ENCODE measurements around the gene PHF2.

Gene PHF2

DNA sequence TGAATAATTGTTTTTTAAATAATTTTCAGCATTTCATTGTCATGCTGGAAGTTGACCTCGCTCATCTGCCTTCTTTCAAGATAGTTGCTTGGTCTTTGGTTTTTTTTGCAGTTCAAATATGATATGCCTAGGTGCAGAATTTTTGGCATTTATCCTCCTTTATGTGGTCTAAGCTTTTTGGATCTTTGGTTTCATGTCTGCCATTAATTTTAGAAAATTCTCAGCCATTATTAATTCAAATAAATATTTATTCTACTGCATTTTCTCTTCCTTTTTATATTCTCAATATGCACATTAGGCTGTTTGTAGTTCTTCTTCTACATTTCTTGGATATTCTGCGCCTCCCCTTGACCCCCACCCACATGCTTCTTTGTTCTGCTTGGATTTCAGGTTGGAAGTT lies 63.6 kb downstream of the PHF2 start:
- H3K9me3 Mint-ChIP-seq = peaks cover 5% of the 10 kb centered on the region
- no peak overlapping the region for H3K4me3 Mint-ChIP-seq
- no peak overlapping the region for H3K27ac Mint-ChIP-seq
- peaks cover 51% of the 10 kb centered on the region for H3K36me3 Mint-ChIP-seq
- no peaks in the 10 kb centered on the region for H3K4me1 Mint-ChIP-seq
- H3K27me3 Mint-ChIP-seq = no peaks in the 10 kb centered on the region

DNA sequence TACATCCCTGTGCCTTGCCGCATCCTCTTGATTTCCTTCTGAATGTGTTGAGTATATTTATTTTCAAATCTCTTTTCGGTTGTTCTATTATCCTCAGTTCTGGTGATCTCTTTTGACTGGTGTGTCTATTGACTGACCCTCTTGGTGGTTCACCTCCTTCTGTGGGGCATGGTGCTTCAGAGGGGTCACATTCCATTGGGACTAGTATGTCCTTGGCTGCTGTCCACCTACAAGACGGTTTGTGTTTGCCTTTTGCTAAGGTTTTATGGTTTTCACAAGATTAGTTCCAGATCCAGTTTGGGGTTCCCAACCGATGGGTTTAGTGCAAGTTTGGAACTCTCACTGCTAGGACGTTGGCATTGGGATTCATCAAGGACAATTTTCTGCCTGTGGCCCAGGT lies 66.6 kb downstream of the PHF2 start:
- no peaks in the 10 kb centered on the region for H3K4me1 Mint-ChIP-seq
- H3K27ac Mint-ChIP-seq = no peak overlapping the region
- no peaks in the 10 kb centered on the region for H3K9me3 Mint-ChIP-seq
- no peaks in the 10 kb centered on the region for H3K27me3 Mint-ChIP-seq
- peaks cover 25% of the 10 kb centered on the region for H3K36me3 Mint-ChIP-seq
- no peak overlapping the region for H3K4me3 Mint-ChIP-seq

DNA sequence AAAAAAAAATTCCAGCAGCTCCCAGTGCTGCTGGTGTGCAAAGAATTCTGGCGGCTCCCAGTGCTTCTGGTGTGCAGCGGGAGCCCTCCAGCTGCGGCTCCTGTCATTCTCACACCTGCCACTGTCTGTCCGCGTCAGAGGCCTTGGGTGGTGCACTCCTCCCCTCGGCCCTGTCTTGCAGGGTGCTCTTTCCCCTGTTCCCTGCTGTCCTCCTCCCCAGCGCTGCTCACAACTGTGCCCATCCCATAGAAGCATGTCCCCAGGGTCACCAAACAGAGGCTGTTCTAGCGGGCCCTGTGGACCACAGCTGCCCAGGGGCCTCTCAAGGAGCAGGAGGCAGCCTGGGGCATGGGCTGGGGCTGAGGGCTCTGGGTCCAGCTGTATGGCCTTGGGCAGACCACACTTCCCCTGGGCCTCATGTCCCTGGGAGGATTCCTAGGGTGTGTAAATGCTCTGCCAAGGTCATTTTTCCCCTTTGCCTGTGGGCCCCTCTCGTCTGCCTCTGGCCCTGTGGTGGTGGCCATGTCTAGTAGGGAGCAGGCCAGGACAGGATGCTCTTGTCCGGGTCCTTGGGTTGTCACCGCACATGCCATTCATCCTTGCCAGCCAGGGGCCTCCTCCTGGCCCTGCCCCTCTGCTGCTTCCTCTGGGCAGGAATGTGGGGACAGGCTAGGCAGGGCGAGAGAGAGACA lies 68.2 kb downstream of the PHF2 start:
- no peak overlapping the region for H3K27ac Mint-ChIP-seq
- no peaks in the 10 kb centered on the region for H3K9me3 Mint-ChIP-seq
- no peaks in the 10 kb centered on the region for H3K27me3 Mint-ChIP-seq
- no peaks in the 10 kb centered on the region for H3K4me1 Mint-ChIP-seq
- no peak overlapping the region for H3K4me3 Mint-ChIP-seq
- H3K36me3 Mint-ChIP-seq = peaks cover 20% of the 10 kb centered on the region

DNA sequence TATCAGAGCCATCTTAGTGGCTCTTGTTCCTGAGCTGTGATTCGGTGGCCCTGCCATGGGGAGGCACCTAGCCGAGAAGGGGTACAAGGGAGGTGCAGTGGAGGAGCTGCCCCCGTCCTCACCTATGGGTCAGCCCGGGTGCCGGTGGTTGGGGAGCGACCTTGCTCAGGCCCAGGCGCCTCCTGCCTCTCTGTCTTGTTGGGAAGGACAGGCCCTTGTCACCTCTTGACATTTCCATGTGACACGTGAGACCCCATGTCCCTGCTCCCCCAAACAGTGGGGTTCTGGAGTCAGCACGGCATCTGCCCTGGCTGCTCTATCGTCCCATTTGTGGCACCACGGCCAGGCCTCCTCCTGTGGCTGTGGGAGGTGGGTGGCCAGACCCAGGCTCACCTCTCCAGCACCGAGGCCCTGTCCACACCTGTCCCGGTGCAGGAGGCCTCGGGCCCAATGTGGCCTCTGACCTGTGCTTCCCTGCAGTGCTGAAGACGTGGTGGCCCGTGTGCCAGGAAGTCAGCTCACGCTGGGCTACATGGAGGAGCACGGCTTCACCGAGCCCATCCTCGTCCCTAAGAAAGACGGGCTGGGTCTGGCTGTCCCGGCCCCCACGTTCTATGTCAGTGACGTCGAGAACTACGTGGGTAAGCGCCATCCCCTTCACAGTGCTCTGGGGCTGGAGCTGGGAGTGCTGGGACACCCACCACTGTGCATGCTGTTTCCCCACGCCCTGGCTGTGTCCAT lies 68.9 kb downstream of the PHF2 start:
- no peaks in the 10 kb centered on the region for H3K9me3 Mint-ChIP-seq
- H3K4me3 Mint-ChIP-seq = no peak overlapping the region
- H3K27ac Mint-ChIP-seq = no peak overlapping the region
- H3K36me3 Mint-ChIP-seq = peaks cover 18% of the 10 kb centered on the region
- H3K4me1 Mint-ChIP-seq = no peaks in the 10 kb centered on the region
- no peaks in the 10 kb centered on the region for H3K27me3 Mint-ChIP-seq

DNA sequence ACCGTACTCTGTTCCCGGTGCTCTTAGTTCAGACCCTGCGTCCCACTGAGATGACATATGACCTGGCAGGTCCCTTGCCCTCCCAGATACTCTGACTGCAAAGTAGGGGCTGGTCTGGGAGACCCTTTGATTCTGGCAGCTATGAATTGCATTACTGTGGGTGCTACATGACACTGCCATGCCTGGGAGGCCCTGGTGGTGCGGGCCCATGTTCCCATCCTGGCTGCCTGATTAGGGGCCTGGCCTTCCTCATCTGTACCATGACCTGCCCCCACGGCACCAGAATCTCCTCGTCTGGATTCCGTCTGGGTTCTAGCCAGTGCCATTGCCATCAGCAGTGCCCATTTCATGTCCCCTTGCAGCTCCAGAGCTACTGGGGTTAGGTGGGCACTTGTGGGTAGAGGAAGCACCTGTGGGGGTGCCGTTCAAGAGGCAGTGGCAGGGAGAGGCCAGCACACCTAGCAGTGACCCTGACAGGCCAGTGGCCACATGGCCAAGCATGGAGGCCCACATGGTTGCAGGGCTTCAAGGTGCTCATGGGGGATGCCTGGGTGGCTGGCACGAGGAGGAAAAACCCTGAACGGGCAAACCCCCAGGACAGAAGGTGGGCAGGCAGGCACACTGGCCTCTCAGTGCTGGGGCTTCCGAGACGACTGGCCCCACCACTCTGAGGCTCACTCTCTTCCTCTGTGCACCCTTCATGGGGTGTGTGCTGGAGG lies 69.7 kb downstream of the PHF2 start:
- H3K4me3 Mint-ChIP-seq = no peak overlapping the region
- no peaks in the 10 kb centered on the region for H3K9me3 Mint-ChIP-seq
- H3K27ac Mint-ChIP-seq = no peak overlapping the region
- H3K36me3 Mint-ChIP-seq = peaks cover 14% of the 10 kb centered on the region
- no peaks in the 10 kb centered on the region for H3K27me3 Mint-ChIP-seq
- H3K4me1 Mint-ChIP-seq = no peaks in the 10 kb centered on the region

DNA sequence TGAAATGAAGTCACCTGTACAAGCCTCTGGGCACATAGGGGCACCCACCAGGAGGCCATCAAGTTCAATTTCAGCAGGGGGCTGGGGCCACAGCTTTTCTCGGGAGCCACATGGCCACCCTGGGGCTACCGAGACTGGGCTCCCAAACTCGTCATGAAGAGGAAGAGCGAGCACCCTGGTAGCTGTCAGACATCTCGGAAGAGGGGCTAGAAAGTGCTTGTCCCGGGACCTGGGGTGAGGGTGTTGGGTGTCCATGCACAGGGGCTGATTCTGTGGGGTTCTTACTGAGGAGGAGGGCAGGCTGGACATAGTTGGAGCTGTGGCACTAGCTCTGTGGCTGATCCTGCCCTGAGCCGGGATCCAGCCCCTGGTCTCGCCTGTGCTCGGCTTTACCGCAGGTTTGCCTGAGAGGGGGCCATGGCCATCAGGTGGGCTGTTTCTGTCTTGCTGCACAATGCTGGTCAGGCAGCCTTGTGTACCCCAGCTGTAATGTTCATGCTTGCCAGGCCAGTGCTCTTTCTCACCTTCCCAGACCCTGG lies 70.3 kb downstream of the PHF2 start:
- H3K4me1 Mint-ChIP-seq = no peaks in the 10 kb centered on the region
- H3K27me3 Mint-ChIP-seq = no peaks in the 10 kb centered on the region
- H3K36me3 Mint-ChIP-seq = peaks cover 12% of the 10 kb centered on the region
- no peak overlapping the region for H3K27ac Mint-ChIP-seq
- no peaks in the 10 kb centered on the region for H3K9me3 Mint-ChIP-seq
- H3K4me3 Mint-ChIP-seq = no peak overlapping the region

DNA sequence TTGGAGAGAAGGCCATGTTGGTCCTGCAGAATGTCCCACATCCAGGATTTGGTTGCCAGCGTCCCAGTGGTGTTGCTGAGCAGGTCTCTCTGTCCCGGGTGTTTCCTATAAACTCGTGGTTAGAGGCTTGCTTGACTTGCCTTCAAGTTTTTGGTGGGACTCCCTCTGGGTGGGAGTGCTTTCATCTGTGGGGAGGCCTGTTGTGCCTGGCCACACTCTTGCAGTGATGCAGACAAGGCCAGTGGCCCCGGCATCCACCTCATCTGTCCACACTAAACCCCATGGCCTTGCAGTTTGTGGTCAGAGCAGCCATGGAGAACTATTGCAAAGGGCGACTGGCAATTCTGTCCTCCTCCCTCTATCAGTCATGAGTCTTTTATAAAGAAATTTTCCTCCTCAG lies 71.8 kb downstream of the PHF2 start:
- Mint-ChIP-seq H3K9me3 (no peaks in the 10 kb centered on the region), H3K27ac (no peak overlapping the region), H3K4me1 (no peaks in the 10 kb centered on the region), H3K36me3 (peaks cover 6% of the 10 kb centered on the region), H3K4me3 (no peak overlapping the region), H3K27me3 (no peaks in the 10 kb centered on the region)

DNA sequence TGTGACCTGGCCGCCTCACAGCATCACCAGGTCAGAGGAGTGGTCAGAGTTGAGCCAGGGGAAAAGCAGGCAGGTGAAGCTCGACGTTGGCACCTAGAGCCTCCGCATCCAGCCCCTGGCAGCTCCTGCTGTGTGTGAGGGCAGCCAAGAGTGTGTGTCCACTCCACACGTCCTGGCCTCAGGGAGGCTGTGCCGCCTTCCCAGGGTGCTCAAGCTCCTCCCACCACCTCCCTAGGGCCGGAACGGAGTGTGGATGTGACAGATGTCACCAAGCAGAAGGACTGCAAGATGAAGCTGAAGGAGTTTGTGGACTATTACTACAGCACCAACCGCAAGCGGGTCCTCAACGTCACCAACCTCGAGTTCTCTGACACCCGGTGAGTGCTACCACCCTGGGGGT lies 72.5 kb downstream of the PHF2 start:
- Mint-ChIP-seq H3K4me1 (no peaks in the 10 kb centered on the region), H3K27me3 (no peaks in the 10 kb centered on the region), H3K9me3 (no peaks in the 10 kb centered on the region), H3K4me3 (no peak overlapping the region), H3K36me3 (peaks cover 4% of the 10 kb centered on the region), H3K27ac (no peak overlapping the region)

DNA sequence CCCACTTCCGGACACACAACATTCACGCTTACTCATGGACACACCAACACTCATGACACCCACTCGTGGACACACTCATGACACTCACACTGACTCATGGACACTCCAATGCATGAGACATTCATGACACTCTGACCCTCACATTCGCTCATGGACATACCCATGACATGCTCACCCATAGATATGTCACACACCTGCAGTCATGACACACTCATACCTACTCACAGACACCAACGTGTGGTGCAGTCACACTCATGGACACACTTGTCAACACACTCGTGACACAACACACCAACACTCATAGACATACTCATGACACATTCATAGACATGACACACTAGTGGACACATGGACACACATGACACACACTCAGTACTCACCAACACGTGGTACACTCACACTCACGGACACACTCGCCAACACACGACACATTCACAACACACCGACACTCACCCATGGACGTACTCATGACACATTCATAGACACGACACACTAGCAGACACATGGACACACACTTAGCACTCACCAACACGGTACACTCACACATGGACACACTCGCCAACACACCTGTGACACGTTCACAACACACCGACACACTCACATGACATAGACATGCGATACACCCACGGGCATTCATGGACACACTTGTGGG lies 73.4 kb downstream of the PHF2 start:
- Mint-ChIP-seq H3K9me3 (no peaks in the 10 kb centered on the region), H3K4me1 (no peaks in the 10 kb centered on the region), H3K4me3 (no peak overlapping the region), H3K36me3 (peaks cover 2% of the 10 kb centered on the region), H3K27ac (no peak overlapping the region), H3K27me3 (no peaks in the 10 kb centered on the region)

DNA sequence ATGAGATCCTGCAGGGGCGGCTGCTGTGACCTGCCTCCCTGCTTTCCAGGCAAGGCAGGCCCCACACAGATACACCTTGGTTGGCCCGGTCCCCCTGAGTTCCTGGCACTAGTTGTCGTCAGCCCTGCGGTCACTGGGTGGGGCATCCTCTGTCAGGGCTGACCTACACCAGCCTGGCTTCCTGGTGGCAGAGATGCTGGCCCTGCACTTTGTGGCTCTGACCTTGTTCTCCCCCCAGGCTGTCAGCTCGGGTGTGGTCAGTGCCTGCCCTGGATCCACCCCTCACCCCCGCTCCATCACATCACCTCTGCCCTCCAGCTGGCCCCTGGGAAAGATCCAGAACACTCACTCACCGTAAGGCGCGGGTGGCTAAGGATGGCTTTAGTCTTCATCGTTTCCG lies 74.1 kb downstream of the PHF2 start:
- Mint-ChIP-seq H3K4me3 (no peak overlapping the region), H3K27me3 (no peaks in the 10 kb centered on the region), H3K36me3 (peaks cover 2% of the 10 kb centered on the region), H3K27ac (no peak overlapping the region), H3K4me1 (no peaks in the 10 kb centered on the region), H3K9me3 (no peaks in the 10 kb centered on the region)

DNA sequence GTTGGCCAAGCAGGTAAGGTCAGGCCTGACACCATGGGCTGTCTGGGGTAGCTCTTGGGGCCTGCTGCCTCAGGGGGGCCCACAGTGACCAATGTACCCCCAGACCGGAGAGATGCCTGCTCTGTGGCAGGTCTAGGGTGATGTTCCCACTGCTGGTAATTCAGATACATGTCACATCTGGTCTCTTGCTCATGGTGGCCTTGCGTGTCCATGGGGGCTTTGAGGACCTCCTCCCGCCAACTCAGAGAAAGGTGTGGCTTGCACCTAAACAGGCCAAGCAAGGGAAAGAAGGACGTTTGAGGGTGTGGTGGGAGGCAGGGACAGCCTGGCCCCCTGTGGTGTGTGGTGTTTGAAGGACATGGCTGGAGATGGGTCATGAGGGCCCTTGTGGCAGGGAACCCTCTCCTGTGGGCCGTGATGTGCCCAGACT lies 75.2 kb downstream of the PHF2 start:
- Mint-ChIP-seq H3K36me3 (peaks cover 2% of the 10 kb centered on the region), H3K27me3 (no peaks in the 10 kb centered on the region), H3K4me3 (no peak overlapping the region), H3K4me1 (no peaks in the 10 kb centered on the region), H3K27ac (no peak overlapping the region), H3K9me3 (no peaks in the 10 kb centered on the region)

DNA sequence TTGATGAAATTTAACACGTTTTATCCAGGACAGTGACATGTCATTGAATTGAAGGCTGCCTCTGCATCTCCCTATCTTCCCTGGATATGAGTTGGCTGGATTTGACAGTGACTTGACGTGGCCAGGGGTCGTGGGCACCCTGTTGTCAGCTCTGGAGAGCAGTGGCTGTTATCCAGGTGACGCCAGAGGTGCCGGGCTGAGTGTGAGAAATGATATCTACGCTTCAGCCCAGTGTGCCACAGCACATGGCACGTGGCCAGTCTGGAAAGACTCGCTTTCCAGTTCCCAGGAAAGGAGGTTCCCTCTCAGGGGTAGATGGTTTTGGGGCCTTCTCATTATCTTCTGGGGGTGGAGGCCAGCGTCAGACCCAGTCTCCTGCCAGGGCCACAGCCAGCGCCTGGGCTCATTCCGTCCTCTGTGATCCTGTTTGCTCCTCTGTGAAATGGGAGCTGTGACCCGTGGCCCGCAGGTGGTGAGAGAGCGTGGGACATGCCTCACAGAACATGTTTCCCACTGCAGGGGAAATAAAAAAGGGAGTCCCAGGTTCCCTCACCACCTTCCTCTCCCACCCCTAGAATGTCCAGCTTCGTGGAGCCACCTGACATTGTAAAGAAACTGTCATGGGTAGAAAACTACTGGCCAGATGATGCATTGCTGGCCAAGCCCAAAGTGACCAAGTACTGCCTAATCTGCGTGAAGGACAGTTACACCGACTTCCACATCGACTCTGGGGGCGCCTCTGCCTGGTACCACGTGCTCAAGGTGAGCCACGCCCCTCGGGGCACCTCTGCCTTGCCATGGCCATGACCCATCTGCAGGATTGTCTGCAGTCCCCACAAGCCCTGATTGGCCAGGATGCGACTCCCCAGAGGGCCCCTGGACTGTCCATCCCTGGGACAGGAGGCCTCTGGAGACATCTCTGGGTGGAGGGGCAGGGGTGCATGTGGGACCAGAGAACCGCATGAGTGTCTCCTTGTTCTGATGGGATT lies 76.5 kb downstream of the PHF2 start:
- Mint-ChIP-seq H3K4me1 (no peaks in the 10 kb centered on the region), H3K27me3 (no peaks in the 10 kb centered on the region), H3K4me3 (no peak overlapping the region), H3K36me3 (peaks cover 2% of the 10 kb centered on the region), H3K27ac (peak overlapping the region; percentile 79), H3K9me3 (no peaks in the 10 kb centered on the region)

DNA sequence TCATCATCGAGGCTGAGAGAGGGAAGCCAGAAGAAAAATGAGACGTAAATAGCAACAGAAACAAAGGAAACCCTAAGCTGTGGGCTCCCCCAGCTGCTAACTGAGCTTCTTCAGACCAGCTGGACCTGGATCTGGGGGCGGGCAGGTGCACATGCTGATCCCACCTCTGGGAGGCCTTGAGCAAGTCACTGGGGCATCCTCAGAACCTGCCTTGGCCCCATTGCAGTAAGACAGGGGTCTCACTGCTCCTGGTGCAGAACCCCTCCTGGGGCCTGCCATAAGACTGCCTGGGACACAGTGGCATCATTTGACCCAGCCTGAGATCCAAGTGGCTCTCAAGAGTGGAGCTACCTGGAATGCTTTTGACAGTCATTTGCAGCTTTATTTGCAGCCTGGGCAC lies 77.4 kb downstream of the PHF2 start:
- Mint-ChIP-seq H3K27ac (peak overlapping the region; percentile 79), H3K36me3 (peaks cover 2% of the 10 kb centered on the region), H3K4me3 (no peak overlapping the region), H3K9me3 (no peaks in the 10 kb centered on the region), H3K27me3 (no peaks in the 10 kb centered on the region), H3K4me1 (no peaks in the 10 kb centered on the region)

DNA sequence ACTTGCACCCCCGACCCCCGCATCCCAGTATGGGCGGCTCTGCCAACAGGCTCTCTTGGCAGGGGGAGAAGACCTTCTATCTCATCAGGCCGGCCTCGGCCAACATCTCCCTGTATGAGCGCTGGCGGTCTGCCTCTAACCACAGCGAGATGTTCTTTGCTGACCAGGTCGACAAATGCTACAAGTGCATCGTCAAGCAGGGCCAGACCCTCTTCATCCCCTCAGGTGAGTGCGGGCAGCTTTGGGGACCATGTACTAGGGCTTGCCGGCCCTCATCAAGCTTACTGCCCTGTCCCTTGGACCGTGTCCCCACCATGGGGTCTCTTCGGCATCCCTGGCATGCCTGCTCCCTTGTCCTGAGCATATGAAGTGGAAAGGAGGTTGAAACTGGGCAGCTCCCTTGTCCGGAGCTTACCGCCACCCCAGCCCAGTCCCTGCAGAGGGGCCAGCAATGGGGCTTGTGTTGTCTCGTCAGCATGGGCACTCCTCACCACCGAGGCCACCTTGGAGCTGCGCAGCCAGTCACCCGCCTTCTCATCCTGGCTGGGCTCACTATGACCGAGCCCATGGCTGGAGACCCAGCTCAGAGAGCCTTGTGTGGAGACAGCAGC lies 78.1 kb downstream of the PHF2 start:
- no peak overlapping the region for H3K4me3 Mint-ChIP-seq
- no peaks in the 10 kb centered on the region for H3K4me1 Mint-ChIP-seq
- H3K9me3 Mint-ChIP-seq = no peaks in the 10 kb centered on the region
- H3K27ac Mint-ChIP-seq = no peak overlapping the region
- no peaks in the 10 kb centered on the region for H3K27me3 Mint-ChIP-seq
- peaks cover 2% of the 10 kb centered on the region for H3K36me3 Mint-ChIP-seq
